ENCODE data around the gene SDCBP2.

DNA sequence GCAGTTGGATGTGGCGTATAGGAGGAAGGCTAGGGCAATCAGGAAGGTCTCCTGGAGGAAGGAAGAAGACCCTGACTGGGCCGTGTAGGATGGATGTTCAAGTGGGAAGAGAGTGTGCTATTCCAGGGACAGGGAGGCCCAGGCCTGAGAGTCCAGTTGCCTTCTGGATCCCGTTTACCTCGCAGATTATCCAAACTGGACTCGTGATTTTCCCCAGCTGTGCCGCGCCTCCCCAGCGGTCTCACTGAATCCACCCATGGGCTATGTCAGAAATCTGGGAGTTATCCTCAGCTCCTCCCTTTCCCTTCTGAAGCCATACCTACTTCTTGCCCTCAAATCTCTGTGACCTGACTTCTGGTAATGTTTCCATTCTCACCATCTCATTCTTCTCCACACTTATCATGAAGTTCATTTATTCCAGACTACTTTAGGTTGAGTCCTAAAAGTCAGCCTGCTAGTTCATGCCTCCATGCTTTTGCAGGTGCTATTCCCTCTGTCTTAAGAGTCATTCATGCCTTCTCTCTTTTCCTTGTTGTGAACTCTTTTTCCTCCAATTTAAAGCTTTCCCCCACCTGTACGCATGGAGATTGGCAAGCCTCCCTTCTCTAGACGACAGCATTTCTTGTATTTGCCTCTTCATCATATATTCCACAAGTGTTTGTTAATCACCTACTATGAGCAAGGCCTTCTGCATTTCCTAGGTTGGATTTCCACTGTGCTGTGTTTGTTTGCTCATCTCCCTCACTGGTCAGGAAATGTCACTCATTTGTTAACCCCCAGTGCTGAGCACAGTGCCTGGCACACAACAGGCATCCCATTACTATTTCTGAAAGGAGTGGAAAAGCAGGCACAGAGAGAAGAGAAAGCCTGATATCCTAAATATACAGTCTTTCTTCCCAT, 2.7 kb downstream of the SDCBP2 start:
- no peak for TF ChIP-seq TCF12 (IDR thresholded peaks at IDR 0.05; ENCODE audit: low read depth, low read length)
- TF ChIP-seq, protein P1, sequence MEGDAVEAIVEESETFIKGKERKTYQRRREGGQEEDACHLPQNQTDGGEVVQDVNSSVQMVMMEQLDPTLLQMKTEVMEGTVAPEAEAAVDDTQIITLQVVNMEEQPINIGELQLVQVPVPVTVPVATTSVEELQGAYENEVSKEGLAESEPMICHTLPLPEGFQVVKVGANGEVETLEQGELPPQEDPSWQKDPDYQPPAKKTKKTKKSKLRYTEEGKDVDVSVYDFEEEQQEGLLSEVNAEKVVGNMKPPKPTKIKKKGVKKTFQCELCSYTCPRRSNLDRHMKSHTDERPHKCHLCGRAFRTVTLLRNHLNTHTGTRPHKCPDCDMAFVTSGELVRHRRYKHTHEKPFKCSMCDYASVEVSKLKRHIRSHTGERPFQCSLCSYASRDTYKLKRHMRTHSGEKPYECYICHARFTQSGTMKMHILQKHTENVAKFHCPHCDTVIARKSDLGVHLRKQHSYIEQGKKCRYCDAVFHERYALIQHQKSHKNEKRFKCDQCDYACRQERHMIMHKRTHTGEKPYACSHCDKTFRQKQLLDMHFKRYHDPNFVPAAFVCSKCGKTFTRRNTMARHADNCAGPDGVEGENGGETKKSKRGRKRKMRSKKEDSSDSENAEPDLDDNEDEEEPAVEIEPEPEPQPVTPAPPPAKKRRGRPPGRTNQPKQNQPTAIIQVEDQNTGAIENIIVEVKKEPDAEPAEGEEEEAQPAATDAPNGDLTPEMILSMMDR (IDR thresholded peaks at IDR 0.05; ENCODE audit: control extremely low read depth in 1 of 3, insufficient read depth in 1 of 3, low read depth in 1 of 3, low read length in 3 of 3) = no peak
- no peak for TF ChIP-seq HDAC2 (IDR thresholded peaks at IDR 0.05; ENCODE audit: borderline replicate concordance in 1 of 2, low read depth in 2 of 2, low read length in 2 of 2)

Measured in H1 (cell line).